ENCODE results near the gene OTOG. TPM values are rescaled to one million over a fixed set of nuclear protein-coding genes. Genes with fewer than 3 reads are reported as not detected.

Gene OTOG
- total RNA-seq (not detected in 2 replicates), polyA plus RNA-seq (not detected in 2 replicates), polyA minus RNA-seq (not detected in 2 replicates), Bru-seq, nascent RNA (not detected), BruChase-seq, experiment 1, labeled RNA remaining after a 6-hour chase (not detected), BruChase-seq, experiment 2, labeled RNA remaining after a 2-hour chase (not detected)
- not detected in 2 replicates for polyA plus RNA-seq (2011; cell fraction: cytosol; rRNA removed)
- not detected in 2 replicates for polyA plus RNA-seq (2011; cell fraction: nucleus; rRNA removed)
- not detected in 2 replicates for polyA plus RNA-seq (2012)
- polyA minus RNA-seq (2011; cell fraction: cytosol; rRNA and poly(A)+ RNA removed), result 0.41 TPM
- polyA minus RNA-seq (2011; cell fraction: nucleus; rRNA and poly(A)+ RNA removed), result not detected in 2 replicates
- long read RNA-seq, result 0 reads

GRCh38 chr11:17547051-17547577, at the start of gene OTOG:
TSS of gene OTOG (plus strand) at chr11:17547259. CDS start at chr11:17547373, 114 bp downstream.
- FAIRE-seq (no peak), DNase-seq (ENCODE audit: low read depth, low spot score) (no peak)
- Histone ChIP-seq H3K9ac (replicated peaks; ENCODE audit: extremely low read depth, insufficient read depth, low read length) (no peak within 1 kb of the TSS), H3K4me3 (replicated peaks in 1 of 3; ENCODE audit: insufficient read depth in 1 of 3, low read depth in 1 of 3, low read length in 3 of 3) (no peak within 1 kb of the TSS), H3K9me1 (replicated peaks; ENCODE audit: control insufficient read depth, extremely low read depth, insufficient read depth, low read length) (no peaks in the 10 kb centered on the region), H3K36me3 (ENCODE audit: control insufficient read depth in 2 of 2, extremely low read depth in 1 of 2, insufficient read depth in 2 of 2, low read length in 2 of 2) (no peaks in the 10 kb centered on the region), H3K4me1 (ENCODE audit: control insufficient read depth, extremely low read depth, insufficient read depth, low read length) (no peaks in the 10 kb centered on the region), H3K9me3 (replicated peaks; ENCODE audit: control insufficient read depth, insufficient read depth, low read length) (no peaks in the 10 kb centered on the region), H4K20me1 (replicated peaks; ENCODE audit: control insufficient read depth, extremely low read depth, insufficient read depth, low read length) (no peaks in the 10 kb centered on the region), H3K27ac (ENCODE audit: insufficient read depth, low read depth, low read length) (no peak within 1 kb of the TSS), H3K4me2 (ENCODE audit: insufficient read depth, low read length) (no peak within 1 kb of the TSS), H3K27me3 (ENCODE audit: control insufficient read depth in 2 of 2, insufficient read depth in 2 of 2, low read length in 2 of 2) (peaks cover 10 to 13% of the 10 kb centered on the region in 2 experiments), H3K79me2 (ENCODE audit: control insufficient read depth, insufficient read depth, low read length) (no peaks in the 10 kb centered on the region), H2AFZ (ENCODE audit: low read depth, low read length) (no peak within 1 kb of the TSS)
- ChIA-PET POLR2A (no interaction called here), CTCF (interaction anchor here (1.1 to 1.9 kb wide), 3 partner anchors 10 to 163 kb away, joined by 3 to 7 read pairs (median 3); no protein-coding TSS in a partner anchor)
- BruUV-seq (replicated peaks), result no TSS peak
- dilution Hi-C loops (cut with MboI; ENCODE audit: extremely low pct_ligation_motif_present, low sequenced_read_pairs), result no loop called here
- intact Hi-C loops (cut with micrococcal nuclease), result no loop called here
- no peak for TF ChIP-seq MYC (IDR thresholded peaks at IDR 0.05; ENCODE audit: low read depth, low read length)
- TF ChIP-seq FOS (IDR thresholded peaks at IDR 0.05; ENCODE audit: borderline replicate concordance, insufficient read depth, low read length), result no peak
- no peak for TF ChIP-seq POLR2AphosphoS5 (IDR thresholded peaks at IDR 0.05; ENCODE audit: insufficient read depth, low read depth, low read length)
- no peak for TF ChIP-seq JUN (IDR thresholded peaks at IDR 0.05; ENCODE audit: borderline replicate concordance, insufficient read depth, insufficient read length, low read depth)
- TF ChIP-seq MAX (IDR thresholded peaks at IDR 0.05; ENCODE audit: insufficient read depth, insufficient read length), result no peak
- TF ChIP-seq CTCF (IDR thresholded peaks at IDR 0.05; ENCODE audit: extremely low read depth in 1 of 2, insufficient read depth in 1 of 2, low read depth in 1 of 2, low read length in 2 of 2), result no peak
- no peak for TF ChIP-seq POLR2A (IDR thresholded peaks at IDR 0.05; ENCODE audit: low read depth, low read length)
- TF ChIP-seq GATA2 (IDR thresholded peaks at IDR 0.05; ENCODE audit: insufficient read depth, insufficient read length, low read depth, low read length), result no peak
- TF ChIP-seq EZH2 (IDR thresholded peaks at IDR 0.05; ENCODE audit: borderline replicate concordance, low read depth, low read length, severe bottlenecking), result no peak

All from endothelial cell of umbilical vein (primary cell).